ENCODE data around the gene NTNG1.

Gene NTNG1

DNA sequence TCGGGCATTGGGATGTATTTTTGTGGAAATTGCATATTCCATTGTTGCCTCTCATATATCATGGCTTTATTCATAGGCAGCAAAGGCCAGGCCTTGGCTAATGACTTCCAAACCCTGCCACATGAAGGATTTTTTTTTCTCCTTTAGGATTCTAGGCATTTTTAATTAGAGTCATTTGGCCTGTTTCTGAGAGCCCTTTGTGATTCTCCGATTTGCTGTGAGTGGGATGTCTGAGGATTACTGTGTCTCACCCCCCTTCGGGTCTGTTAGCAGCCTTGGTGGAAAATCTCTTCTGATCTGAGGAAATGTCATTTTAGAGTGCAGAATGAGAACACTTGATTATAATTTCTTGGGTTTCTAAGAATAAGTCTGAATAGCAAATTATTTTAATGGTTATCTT, 253.5 kb downstream of the NTNG1 start:
- H3K4me3 ChIP-seq (ENCODE audit: low read depth, low read length), result no peak overlapping the region
- POLR2A ChIA-PET, result no interaction called here
- no peak for DNase-seq (ENCODE audit: low read depth, low spot score)
- CTCF ChIA-PET, result no interaction called here
- TF ChIP-seq, protein P1, sequence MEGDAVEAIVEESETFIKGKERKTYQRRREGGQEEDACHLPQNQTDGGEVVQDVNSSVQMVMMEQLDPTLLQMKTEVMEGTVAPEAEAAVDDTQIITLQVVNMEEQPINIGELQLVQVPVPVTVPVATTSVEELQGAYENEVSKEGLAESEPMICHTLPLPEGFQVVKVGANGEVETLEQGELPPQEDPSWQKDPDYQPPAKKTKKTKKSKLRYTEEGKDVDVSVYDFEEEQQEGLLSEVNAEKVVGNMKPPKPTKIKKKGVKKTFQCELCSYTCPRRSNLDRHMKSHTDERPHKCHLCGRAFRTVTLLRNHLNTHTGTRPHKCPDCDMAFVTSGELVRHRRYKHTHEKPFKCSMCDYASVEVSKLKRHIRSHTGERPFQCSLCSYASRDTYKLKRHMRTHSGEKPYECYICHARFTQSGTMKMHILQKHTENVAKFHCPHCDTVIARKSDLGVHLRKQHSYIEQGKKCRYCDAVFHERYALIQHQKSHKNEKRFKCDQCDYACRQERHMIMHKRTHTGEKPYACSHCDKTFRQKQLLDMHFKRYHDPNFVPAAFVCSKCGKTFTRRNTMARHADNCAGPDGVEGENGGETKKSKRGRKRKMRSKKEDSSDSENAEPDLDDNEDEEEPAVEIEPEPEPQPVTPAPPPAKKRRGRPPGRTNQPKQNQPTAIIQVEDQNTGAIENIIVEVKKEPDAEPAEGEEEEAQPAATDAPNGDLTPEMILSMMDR (IDR thresholded peaks at IDR 0.05; ENCODE audit: insufficient read depth, low read length, missing control alignments), result no peak

DNA sequence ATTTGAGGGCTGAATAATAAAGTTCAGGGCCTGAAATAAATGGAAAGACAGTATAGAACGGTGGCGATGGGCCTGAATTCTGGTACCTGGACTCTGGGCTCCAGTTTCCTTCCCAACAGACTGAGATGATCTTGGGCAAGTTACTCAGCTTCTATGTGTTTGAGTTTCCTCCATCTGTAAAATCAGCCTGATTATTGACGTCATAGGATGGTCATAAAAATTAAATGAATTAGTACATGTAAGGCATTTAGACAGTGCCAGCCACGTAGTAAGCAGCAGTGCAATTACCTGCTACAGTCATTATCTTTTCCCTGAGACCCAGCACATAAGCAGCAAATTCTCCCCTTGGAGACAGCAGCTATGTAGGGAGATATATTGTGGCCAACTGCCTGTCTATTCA, 260.9 kb downstream of the NTNG1 start:
- ChIA-PET POLR2A (no interaction called here), CTCF (no interaction called here)
- no peak overlapping the region for H3K4me3 ChIP-seq (ENCODE audit: low read depth, low read length)
- DNase-seq (ENCODE audit: low read depth, low spot score), result no peak
- TF ChIP-seq, protein P1 (IDR thresholded peaks at IDR 0.05; ENCODE audit: insufficient read depth, low read length, missing control alignments), result no peak

DNA sequence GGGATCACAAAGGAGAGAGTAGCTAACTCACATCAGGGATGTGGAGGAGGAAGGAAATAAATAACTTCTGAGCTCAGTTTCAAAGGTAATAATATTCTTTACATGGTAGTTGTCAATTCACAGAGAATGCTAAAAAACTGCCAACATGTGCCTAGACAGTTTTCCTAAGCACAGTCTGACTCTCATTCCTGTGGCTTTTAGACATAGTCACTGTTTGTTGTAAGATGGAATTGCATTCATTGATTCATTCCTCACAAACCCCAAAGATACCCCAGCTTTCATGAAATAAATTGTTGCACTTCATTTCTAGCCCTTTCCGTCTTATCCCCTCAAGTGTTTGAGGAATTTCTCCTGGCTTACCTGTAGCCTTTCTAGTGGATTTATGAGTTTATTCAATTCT, 263.9 kb downstream of the NTNG1 start:
- TF ChIP-seq, protein P1 (IDR thresholded peaks at IDR 0.05; ENCODE audit: insufficient read depth, low read length, missing control alignments), result no peak
- DNase-seq (ENCODE audit: low read depth, low spot score), result peak; percentile 36
- CTCF ChIA-PET, result interaction anchor here (1.1 to 1.7 kb wide), 2 partner anchors 26 to 344 kb away, joined by 4 read pairs; no protein-coding TSS in a partner anchor
- POLR2A ChIA-PET, result no interaction called here
- no peak overlapping the region for H3K4me3 ChIP-seq (ENCODE audit: low read depth, low read length)

DNA sequence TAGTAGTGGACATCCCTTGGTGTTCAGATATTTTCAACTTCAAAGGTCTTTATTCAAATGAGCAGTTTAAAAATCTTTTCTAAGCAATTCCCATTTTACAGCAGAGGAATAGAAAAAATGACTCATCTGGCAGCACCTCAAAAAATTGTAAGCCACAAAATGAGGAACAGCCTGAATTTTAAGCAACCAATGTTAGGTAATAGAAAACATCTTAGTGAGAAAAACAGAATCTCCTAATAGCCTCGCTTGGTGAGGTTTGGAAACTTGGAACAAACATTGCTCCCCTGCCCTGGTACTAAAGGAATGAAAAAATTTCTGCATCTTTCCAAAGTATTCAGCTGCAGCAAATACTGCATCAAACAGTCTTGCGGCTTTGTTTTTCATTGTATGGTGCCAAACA, 264.4 kb downstream of the NTNG1 start:
- H3K4me3 ChIP-seq (ENCODE audit: low read depth, low read length), result no peak overlapping the region
- CTCF ChIA-PET, result interaction anchor here (0.9 to 1.7 kb wide), 3 partner anchors 25 to 343 kb away, joined by 3 to 6 read pairs (median 4); no protein-coding TSS in a partner anchor
- DNase-seq (ENCODE audit: low read depth, low spot score), result peak; percentile 28
- POLR2A ChIA-PET, result no interaction called here
- TF ChIP-seq, protein P1 (IDR thresholded peaks at IDR 0.05; ENCODE audit: insufficient read depth, low read length, missing control alignments), result no peak

DNA sequence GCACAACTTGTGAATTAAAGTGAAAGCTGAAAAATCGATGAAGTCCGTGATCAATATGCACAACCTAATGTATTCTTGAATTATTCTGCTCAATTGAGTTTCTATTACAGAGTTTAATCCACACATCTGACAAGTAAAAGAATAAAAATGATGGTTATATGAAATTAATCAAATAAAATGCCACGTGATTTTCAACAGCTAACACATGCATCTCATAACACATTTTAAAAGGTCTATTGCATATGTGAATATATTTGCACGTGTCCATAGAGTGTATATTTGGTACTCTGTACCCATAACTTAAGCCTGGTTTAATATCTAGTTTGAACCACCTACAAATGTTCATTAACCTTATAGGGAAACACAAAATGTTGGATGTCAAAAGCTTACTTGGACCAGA, 266.2 kb downstream of the NTNG1 start:
- ChIA-PET POLR2A (no interaction called here), CTCF (interaction anchor here (1.1 to 1.3 kb wide), 2 partner anchors 9 to 130 kb away, joined by 3 read pairs; no protein-coding TSS in a partner anchor)
- no peak overlapping the region for H3K4me3 ChIP-seq (ENCODE audit: low read depth, low read length)
- no peak for DNase-seq (ENCODE audit: low read depth, low spot score)
- TF ChIP-seq, protein P1 (IDR thresholded peaks at IDR 0.05; ENCODE audit: insufficient read depth, low read length, missing control alignments), result no peak

DNA sequence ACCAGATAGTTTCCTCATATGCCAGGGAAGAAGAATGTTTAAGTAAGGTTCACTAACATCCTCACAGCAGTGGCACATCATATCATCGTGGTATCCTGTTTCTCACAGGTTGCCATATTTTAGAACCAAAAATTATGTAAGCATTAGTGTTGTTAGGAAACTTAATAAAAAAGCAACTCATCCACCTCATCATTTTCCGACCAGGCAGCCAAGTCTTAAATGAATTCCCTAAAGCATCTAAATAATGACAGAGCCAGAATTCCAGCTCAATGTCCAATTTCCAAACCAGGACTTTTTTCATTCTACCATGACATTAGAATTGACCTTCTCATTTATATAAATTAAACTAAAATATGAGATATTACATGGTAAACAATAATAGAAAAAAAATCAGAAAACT, 272.7 kb downstream of the NTNG1 start:
- CTCF ChIA-PET, result interaction anchor here (1.2 to 2.5 kb wide), 2 partner anchors 20 to 336 kb away, joined by 4 to 12 read pairs; no protein-coding TSS in a partner anchor
- no peak for DNase-seq (ENCODE audit: low read depth, low spot score)
- no peak overlapping the region for H3K4me3 ChIP-seq (ENCODE audit: low read depth, low read length)
- POLR2A ChIA-PET, result no interaction called here
- TF ChIP-seq, protein P1 (IDR thresholded peaks at IDR 0.05; ENCODE audit: insufficient read depth, low read length, missing control alignments), result no peak

All from AG04449 (cell line).